WI38 (cell line): ENCODE data around the gene LANCL3.

Experiments used
- H3K4me3 ChIP-seq: 2 replicates; pipeline ENCODE4 v1.5.1; 2011; ENCODE audit warnings: low read depth, mild to moderate bottlenecking, control low read depth, low read length
- CTCF ChIP-seq: IDR thresholded peaks from 2 replicates; pipeline ENCODE4 v1.5.1; 2012; ENCODE audit warnings: low read depth, mild to moderate bottlenecking, control low read depth, low read length

LANCL3 gene

GRCh38 chrX:37659047-37659446 lies 87.6 kb downstream of the LANCL3 start:
- no peak overlapping the region for H3K4me3 ChIP-seq
- TF ChIP-seq CTCF = no peak

- H3K4me3 ChIP-seq = no peak overlapping the region
- no peak for TF ChIP-seq CTCF
These were observed 90.7 kb downstream of the LANCL3 start for GRCh38 chrX:37662181-37662580.

- no peak overlapping the region for H3K4me3 ChIP-seq
- no peak for TF ChIP-seq CTCF
These were observed 95.1 kb downstream of the LANCL3 start for GRCh38 chrX:37666516-37666915.

GRCh38 chrX:37667141-37667540 lies 95.7 kb downstream of the LANCL3 start:
- TF ChIP-seq CTCF = no peak
- no peak overlapping the region for H3K4me3 ChIP-seq

- TF ChIP-seq CTCF = no peak
- H3K4me3 ChIP-seq = no peak overlapping the region
These were observed 101.1 kb downstream of the LANCL3 start for GRCh38 chrX:37672563-37672962.

GRCh38 chrX:37676811-37677210 lies 105.3 kb downstream of the LANCL3 start:
- no peak for TF ChIP-seq CTCF

GRCh38 chrX:37677243-37677642 lies 105.8 kb downstream of the LANCL3 start:
- no peak overlapping the region for H3K4me3 ChIP-seq
- no peak for TF ChIP-seq CTCF

More at GRCh38 chrX:37676811-37677210, 105.3 kb downstream of the LANCL3 start:
- no peak overlapping the region for H3K4me3 ChIP-seq
